Endometrium (tissue), 2 donors: ENCODE measurements around the gene GRHPR.
A peak's percentile ranks its signal among the peaks of the same experiment; 100 is the strongest.
"Not testable (repeated sequence)": the region's sequence is repeated elsewhere in the genome, so short reads cannot be mapped to it uniquely, and the experiment has no call there.

Experiments
- FAIRE-seq: peaks from 2 replicates; lab custom pipeline; 2012; peaks lifted over from hg19 to GRCh38; lab: Jason Lieb, UNC
- donor health status: control.
- donor health status: control.

Gene GRHPR

GRCh38 chr9:37449862-37450632, 27.6 kb downstream of the GRHPR start:
- FAIRE-seq, result no peak

- no peak for FAIRE-seq
Observed at GRCh38 chr9:37451628-37452027, 29.1 kb downstream of the GRHPR start.

GRCh38 chr9:37452611-37453010, 30.1 kb downstream of the GRHPR start:
- FAIRE-seq, result no peak

- no peak for FAIRE-seq
Observed at GRCh38 chr9:37453827-37454226, 31.3 kb downstream of the GRHPR start.

GRCh38 chr9:37454238-37454637, 31.7 kb downstream of the GRHPR start:
- FAIRE-seq, result no peak

GRCh38 chr9:37455884-37456647, 33.6 kb downstream of the GRHPR start:
- no peak for FAIRE-seq

- FAIRE-seq, result no peak
Observed at GRCh38 chr9:37456817-37457216, 34.3 kb downstream of the GRHPR start.

GRCh38 chr9:37464006-37464405, 41.5 kb downstream of the GRHPR start:
- FAIRE-seq, result no peak

- FAIRE-seq, result no peak
Observed at GRCh38 chr9:37464426-37465248, 42.1 kb downstream of the GRHPR start.

GRCh38 chr9:37465249-37466036, 42.9 kb downstream of the GRHPR start, which contains the start of gene ZBTB5:
ZBTB5 (minus strand) TSS chr9:37465450; CDS start chr9:37442551, 22,899 bp downstream.
- peak; percentile 99 for FAIRE-seq

GRCh38 chr9:37466037-37466709, 43.7 kb downstream of the GRHPR start:
- FAIRE-seq, result no peak

- not testable (repeated sequence) for FAIRE-seq
Observed at GRCh38 chr9:37467530-37467929, 45.0 kb downstream of the GRHPR start.

- FAIRE-seq, result no peak
Observed at GRCh38 chr9:37468620-37469019, 46.1 kb downstream of the GRHPR start.

- peak; percentile 93 for FAIRE-seq
Observed at GRCh38 chr9:37471942-37472684, 49.6 kb downstream of the GRHPR start.

- not testable (repeated sequence) for FAIRE-seq
Observed at GRCh38 chr9:37473982-37474381, 51.5 kb downstream of the GRHPR start.

- no peak for FAIRE-seq
Observed at GRCh38 chr9:37474438-37474837, 51.9 kb downstream of the GRHPR start.

- FAIRE-seq, result no peak
Observed at GRCh38 chr9:37476930-37477329, 54.4 kb downstream of the GRHPR start.

- FAIRE-seq, result not testable (repeated sequence)
Observed at GRCh38 chr9:37477443-37477842, 54.9 kb downstream of the GRHPR start.

- FAIRE-seq, result not testable (repeated sequence)
Observed at GRCh38 chr9:37477987-37478619, 55.6 kb downstream of the GRHPR start.

- FAIRE-seq, result no peak
Observed at GRCh38 chr9:37480759-37481158, 58.3 kb downstream of the GRHPR start.
